T-helper 17 cell (primary cell): ENCODE results near the gene BRINP2. TPM values are rescaled to one million over a fixed set of nuclear protein-coding genes. Genes with fewer than 3 reads are reported as not detected.

ENCODE experiments used
- ATAC-seq: fragments of 150-1000 bp; cut with Tn5 transposase; 2 replicates; pipeline ENCODE4 v1.10.0; 2021; ENCODE audit warnings: mild to moderate bottlenecking, moderate library complexity
- DNase-seq, 3 donors: peaks; one replicate each; pipeline versions ENCODE4 v3.0.0 to v3.0.0-alpha.2; 2020 to 2021
- H3K9me3 ChIP-seq: one replicate; pipeline ENCODE4 v1.7.0; 2013; ENCODE audit warnings: low read length, mild to moderate bottlenecking; ENCODE audit not compliant: control insufficient read depth, poor library complexity, severe bottlenecking
- H3K27ac Mint-ChIP-seq: one replicate; pipeline ENCODE4 v1.8.0; 2022; ENCODE audit warnings: mild to moderate bottlenecking, moderate library complexity, mixed read lengths
- H3K27me3 Mint-ChIP-seq: one replicate; pipeline ENCODE4 v1.8.0; 2022; ENCODE audit warnings: mixed read lengths
- H3K36me3 Mint-ChIP-seq: one replicate; pipeline ENCODE4 v1.8.0; 2022; ENCODE audit warnings: low read depth, mixed read lengths
- H3K4me1 Mint-ChIP-seq: one replicate; pipeline ENCODE4 v1.8.0; 2022; ENCODE audit warnings: mild to moderate bottlenecking, mixed read lengths
- H3K4me3 Mint-ChIP-seq: one replicate; pipeline ENCODE4 v1.8.0; 2022; ENCODE audit warnings: mild to moderate bottlenecking, moderate library complexity, mixed read lengths
- total RNA-seq, 4 donors: library from RNA in 2 of 4; stranded (reverse) in 2 of 4; gene quantifications; one replicate each; pipeline ENCODE4 v1.2.3 and lab custom pipeline; 2022 to 2026

Gene BRINP2
- total RNA-seq, 2 donors from 2014 or later, result not detected

DNA sequence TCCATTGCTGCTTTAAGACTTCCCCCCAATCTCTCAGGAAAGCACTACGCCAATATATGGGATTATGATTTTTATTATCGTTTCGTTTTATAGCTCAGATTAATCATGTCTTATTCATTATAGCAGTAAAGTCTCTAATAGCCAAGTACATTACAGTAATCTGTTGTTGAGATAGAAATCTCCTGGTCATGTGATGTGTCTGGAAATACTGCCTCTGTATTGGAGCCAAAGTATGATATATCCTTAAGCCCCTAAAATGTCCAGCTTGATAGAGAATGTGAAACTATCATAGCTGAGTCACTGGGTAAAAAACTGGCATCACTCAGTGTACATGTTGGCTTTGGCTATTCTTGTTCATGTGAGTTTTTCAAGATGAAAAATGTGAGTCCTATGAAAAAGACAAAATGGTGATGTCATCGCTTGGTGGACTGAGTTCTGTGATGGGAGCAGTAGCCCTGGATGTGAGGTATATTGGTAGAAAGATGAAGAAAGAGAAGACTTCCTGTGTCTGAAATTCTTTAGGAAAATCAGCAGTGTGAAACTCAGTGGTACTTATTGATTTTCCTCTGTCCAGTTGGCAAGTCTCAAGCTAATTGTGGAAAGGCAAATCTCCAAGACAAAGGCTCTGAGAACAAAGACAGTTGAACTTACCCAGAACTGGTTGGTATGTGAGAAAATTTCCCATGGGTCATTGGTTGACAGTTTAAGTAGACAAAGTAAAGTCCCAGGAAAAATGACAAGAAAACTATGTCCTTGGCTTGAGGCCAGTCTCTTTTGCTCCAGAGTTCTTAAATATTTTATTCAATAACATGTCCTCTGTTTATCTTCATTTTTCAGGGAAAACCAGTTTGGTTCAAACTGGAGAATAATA lies 76.2 kb downstream of the BRINP2 start:
- Mint-ChIP-seq H3K36me3 (no peaks in the 10 kb centered on the region), H3K27me3 (no peaks in the 10 kb centered on the region), H3K27ac (no peak overlapping the region), H3K4me1 (no peaks in the 10 kb centered on the region), H3K4me3 (no peak overlapping the region)
- DNase-seq (no peak), ATAC-seq (no peak)
- H3K9me3 ChIP-seq, result no peaks in the 10 kb centered on the region

DNA sequence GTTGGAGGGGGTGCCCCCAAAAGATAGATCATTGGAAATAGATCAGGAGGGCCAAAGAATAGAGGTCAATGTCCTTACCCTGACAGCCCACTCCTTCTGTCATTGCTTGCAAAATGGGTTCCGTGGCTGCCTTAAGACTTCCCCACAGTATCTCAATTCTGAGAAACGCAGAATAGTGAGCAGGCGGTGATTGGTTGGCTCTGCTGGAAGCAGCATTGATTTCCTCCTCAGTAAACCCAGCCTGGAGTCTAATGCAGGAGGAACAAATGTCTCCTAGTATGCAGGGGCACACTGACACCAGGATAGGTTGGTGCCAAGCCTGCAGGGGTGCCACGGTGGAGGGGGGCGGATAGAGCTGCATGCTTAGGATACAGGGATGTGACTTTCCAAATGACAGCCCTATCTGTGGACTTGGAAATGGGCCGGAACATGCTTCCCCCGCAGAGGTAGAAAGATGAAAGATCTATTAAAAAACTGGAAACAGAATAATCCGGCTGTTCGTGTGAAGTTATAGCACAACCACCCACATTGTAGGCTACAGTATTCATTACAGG lies 76.9 kb downstream of the BRINP2 start:
- DNase-seq (no peak), ATAC-seq (no peak)
- no peaks in the 10 kb centered on the region for H3K27me3 Mint-ChIP-seq
- no peaks in the 10 kb centered on the region for H3K4me1 Mint-ChIP-seq
- H3K36me3 Mint-ChIP-seq, result no peaks in the 10 kb centered on the region
- H3K27ac Mint-ChIP-seq, result no peak overlapping the region
- no peak overlapping the region for H3K4me3 Mint-ChIP-seq
- no peaks in the 10 kb centered on the region for H3K9me3 ChIP-seq

DNA sequence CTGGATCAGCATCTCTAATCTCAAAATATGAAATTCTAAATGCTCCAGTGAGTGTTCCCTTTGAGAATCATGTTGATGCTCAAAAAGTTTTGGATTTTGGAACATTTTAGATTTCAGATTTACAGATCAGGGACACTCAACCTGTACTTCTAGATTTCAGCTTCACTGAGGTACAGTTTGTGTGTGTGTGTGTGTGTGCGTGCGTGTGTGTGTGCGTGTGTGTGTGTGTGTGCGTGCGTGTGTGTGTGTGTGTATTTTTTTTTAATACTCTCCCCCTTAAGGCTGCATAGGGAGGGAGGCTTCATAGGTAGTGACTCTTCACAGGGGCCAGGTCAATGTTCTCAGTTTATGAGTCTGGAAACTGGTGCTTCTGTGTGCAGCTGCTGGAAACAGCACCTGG lies 77.5 kb downstream of the BRINP2 start:
- no peaks in the 10 kb centered on the region for H3K36me3 Mint-ChIP-seq
- ATAC-seq, result no peak

DNA sequence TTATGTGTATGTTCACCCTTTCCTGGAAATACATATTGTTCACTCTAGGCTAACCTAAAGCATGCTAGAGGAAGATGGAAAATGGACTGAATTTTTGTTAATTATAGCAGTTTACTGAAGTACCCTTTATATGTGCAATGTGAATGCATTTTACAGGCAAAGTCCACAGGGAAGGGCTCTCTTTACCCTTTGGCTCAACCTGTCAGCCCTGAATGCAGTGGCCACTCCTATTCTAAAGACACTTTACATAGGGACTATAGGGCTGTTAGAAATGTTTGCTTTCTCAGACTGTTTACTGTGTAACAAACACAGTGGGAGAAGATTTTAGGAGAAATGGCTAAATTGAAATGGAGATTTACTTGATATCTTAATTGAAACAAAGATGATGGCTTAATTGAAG lies 78.5 kb downstream of the BRINP2 start:
- H3K36me3 Mint-ChIP-seq, result no peaks in the 10 kb centered on the region
- H3K27ac Mint-ChIP-seq, result no peak overlapping the region
- H3K4me3 Mint-ChIP-seq, result no peak overlapping the region
- H3K4me1 Mint-ChIP-seq, result no peaks in the 10 kb centered on the region
- ATAC-seq (no peak), DNase-seq (no peak)
- H3K27me3 Mint-ChIP-seq, result no peaks in the 10 kb centered on the region
- no peaks in the 10 kb centered on the region for H3K9me3 ChIP-seq

More for the DNA sequence above, 77.5 kb downstream of the BRINP2 start:
- H3K27ac Mint-ChIP-seq, result no peak overlapping the region
- no peaks in the 10 kb centered on the region for H3K4me1 Mint-ChIP-seq
- no peaks in the 10 kb centered on the region for H3K27me3 Mint-ChIP-seq
- DNase-seq, result no peak
- H3K4me3 Mint-ChIP-seq, result no peak overlapping the region
- H3K9me3 ChIP-seq, result no peaks in the 10 kb centered on the region

DNA sequence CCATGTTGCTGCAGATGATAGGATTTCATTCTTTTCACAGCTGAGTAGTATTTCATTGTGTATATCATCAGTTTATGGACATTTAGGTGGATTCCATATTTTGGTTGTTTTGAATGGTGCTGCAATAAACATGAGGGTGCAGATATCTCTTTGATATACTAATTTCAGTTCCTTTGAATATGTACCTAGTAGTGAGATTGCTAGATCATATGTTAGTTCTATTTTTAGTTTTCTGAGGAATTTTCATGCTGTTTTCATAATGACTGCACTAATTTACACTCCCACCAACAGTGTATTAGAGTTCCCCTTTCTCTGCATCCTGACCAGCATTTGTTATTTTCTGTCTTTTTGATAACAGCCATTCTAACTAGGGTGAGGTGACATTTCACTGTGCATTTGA lies 82.1 kb downstream of the BRINP2 start:
- no peak for DNase-seq
- H3K9me3 ChIP-seq, result no peaks in the 10 kb centered on the region
- no peak overlapping the region for H3K27ac Mint-ChIP-seq
- ATAC-seq, result no peak
- no peaks in the 10 kb centered on the region for H3K4me1 Mint-ChIP-seq
- H3K27me3 Mint-ChIP-seq, result no peaks in the 10 kb centered on the region
- H3K36me3 Mint-ChIP-seq, result no peaks in the 10 kb centered on the region
- no peak overlapping the region for H3K4me3 Mint-ChIP-seq

DNA sequence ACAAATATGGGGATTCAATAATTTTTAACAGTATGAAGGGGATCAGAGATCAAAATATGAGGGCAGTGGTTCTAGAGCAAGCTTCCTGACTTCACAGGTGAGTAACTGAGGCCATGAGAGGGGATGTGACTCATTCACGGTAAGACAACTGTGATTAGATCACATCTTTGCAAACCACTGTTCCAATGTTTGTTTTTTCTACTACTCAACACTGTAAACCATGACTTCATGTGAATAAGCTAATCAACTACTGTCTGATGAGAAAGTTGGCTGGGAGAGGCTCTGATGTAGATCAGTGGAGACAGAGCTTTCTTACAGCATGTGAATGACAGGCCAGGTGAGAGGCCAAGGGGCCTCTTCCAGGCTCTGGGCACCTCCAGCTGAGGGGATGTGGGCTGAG lies 84.7 kb downstream of the BRINP2 start:
- H3K9me3 ChIP-seq, result no peaks in the 10 kb centered on the region
- H3K4me3 Mint-ChIP-seq, result no peak overlapping the region
- ATAC-seq (no peak), DNase-seq (no peak)
- no peaks in the 10 kb centered on the region for H3K27me3 Mint-ChIP-seq
- H3K36me3 Mint-ChIP-seq, result no peaks in the 10 kb centered on the region
- H3K4me1 Mint-ChIP-seq, result no peaks in the 10 kb centered on the region
- H3K27ac Mint-ChIP-seq, result no peak overlapping the region

DNA sequence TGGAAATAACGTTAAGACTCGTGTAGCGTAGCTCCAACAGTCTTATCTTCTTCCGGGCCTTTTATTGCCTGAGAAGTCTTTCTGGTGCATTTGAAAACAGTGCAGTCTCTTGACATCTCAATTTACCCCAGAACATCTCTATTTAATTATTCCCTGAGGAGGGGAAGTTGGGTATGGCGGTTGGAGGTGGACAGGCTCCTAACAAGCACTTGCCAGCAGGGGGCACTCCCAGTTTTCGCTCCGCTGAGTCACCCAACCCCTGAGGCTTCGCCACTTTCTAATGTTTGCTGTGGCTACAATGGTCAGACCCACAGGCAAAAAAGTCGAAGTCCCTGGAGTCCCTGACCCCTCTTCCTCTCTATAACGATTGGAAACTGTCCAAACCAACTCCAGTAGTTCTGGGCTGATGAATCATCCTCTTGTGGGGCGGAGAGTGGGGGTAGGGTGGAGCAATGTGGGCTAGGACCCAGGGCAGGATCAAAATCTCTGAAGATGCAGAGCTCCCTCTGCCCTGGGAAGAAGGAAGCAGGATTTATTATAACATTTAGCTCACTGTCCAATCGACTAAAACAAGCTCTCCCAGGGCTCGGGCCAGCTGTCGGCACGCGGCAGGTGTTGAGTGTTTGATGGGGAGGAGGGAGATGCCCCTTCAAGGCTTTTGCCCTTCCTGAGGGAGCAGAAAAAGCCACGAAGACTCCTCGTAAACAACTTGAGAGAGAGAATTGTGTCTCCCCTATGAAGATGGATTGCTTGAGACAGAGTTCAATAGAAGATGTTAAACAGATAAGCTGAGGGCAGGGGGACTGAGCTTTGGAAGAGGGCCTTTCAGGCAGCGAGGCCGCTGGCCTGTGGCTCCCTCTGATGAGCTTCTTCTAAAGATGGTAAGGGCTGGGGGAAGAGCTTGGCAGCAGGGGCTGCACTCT lies 85.7 kb downstream of the BRINP2 start:
- H3K4me3 Mint-ChIP-seq, result no peak overlapping the region
- H3K27ac Mint-ChIP-seq, result no peak overlapping the region
- H3K27me3 Mint-ChIP-seq, result no peaks in the 10 kb centered on the region
- H3K4me1 Mint-ChIP-seq, result no peaks in the 10 kb centered on the region
- DNase-seq (no peak), ATAC-seq (no peak)
- no peaks in the 10 kb centered on the region for H3K9me3 ChIP-seq
- H3K36me3 Mint-ChIP-seq, result no peaks in the 10 kb centered on the region

DNA sequence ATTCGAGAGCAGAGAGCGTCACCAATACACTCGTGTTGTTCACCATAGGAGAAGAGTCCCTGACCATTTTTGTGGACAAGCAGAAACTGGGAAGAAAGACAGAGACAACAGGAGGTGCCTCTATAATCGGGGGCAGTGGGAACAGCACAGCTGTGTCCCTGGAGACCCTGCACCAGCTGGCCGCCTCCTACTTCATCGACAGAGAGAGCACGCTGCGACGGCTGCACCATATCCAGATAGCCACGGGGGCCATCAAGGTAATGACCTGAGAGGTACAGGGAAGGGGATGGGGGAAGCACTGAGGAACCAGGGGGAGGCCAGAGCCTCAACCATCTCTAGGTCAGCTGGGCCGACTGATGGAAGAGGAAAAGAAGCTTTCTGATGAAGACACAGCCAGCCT lies 86.4 kb downstream of the BRINP2 start:
- Mint-ChIP-seq H3K4me1 (no peaks in the 10 kb centered on the region), H3K27ac (no peak overlapping the region), H3K4me3 (no peak overlapping the region), H3K27me3 (no peaks in the 10 kb centered on the region), H3K36me3 (no peaks in the 10 kb centered on the region)
- ATAC-seq (no peak), DNase-seq (no peak)
- no peaks in the 10 kb centered on the region for H3K9me3 ChIP-seq

DNA sequence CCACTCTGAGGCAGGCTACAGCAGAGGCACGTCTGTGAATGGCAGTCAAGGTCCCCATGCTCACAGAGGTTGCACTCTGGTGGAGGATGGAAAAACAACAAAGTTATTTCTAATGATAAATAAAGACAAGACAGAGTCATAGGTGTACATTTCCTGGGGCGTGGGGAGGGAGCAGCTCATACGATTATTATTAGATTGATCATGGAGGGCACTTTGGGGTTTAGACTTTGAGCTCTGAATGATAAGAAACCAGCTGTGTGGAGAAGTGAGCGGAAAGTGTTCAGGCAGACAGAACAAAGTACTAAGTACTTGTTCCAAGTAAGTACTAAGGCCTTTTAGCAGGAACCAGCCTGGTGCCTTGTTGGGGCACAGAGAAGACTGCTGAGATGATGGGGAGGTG lies 86.8 kb downstream of the BRINP2 start:
- H3K36me3 Mint-ChIP-seq, result no peaks in the 10 kb centered on the region

DNA sequence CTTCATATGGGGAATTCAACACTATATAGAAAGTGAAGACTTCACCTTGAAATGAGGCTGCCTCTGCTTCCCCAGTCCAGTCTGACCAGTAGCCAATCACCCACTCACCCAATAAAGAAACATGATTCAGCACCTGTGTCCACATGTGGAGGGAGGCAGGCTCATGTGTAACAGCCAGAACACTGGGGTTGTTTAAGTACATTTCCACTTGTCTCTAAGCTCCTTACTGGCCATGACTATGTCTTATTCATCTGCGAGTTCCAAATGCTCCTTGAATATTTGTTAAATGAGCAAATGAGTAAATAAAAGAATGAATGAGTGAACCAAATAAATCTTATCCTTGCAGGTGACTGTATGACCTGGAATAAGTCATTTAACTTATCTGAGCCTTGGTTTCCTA lies 100.1 kb downstream of the BRINP2 start:
- Mint-ChIP-seq H3K27ac (no peak overlapping the region), H3K4me1 (no peaks in the 10 kb centered on the region), H3K36me3 (no peaks in the 10 kb centered on the region), H3K4me3 (no peak overlapping the region), H3K27me3 (no peaks in the 10 kb centered on the region)
- no peaks in the 10 kb centered on the region for H3K9me3 ChIP-seq
- no peak for ATAC-seq
- DNase-seq, result no peak

More for the DNA sequence above, 86.8 kb downstream of the BRINP2 start:
- H3K27me3 Mint-ChIP-seq, result no peaks in the 10 kb centered on the region
- no peaks in the 10 kb centered on the region for H3K9me3 ChIP-seq
- H3K4me3 Mint-ChIP-seq, result no peak overlapping the region
- H3K27ac Mint-ChIP-seq, result no peak overlapping the region
- DNase-seq, result no peak
- no peaks in the 10 kb centered on the region for H3K4me1 Mint-ChIP-seq
- ATAC-seq, result no peak

DNA sequence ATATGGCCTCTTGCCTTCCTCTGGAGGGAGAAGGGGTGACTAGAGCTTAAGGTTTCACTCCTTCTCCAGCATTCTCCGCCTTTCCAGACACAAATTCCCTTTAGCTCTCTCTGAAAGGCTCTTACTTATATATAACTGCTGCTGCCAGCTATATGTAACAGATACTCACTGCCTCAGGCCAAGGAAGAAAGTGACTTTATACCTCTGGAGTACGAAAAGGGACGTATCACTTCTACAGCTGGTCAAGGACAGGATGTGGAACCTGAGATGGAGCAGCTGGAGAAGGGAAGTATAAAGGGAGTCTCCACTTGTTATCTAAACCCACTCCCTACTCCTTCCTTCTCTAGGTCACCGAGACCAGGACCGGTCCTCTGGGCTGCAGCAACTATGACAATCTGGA lies 102.4 kb downstream of the BRINP2 start:
- no peak overlapping the region for H3K4me3 Mint-ChIP-seq
- H3K9me3 ChIP-seq, result no peaks in the 10 kb centered on the region
- no peak overlapping the region for H3K27ac Mint-ChIP-seq
- H3K36me3 Mint-ChIP-seq, result no peaks in the 10 kb centered on the region
- H3K4me1 Mint-ChIP-seq, result no peaks in the 10 kb centered on the region
- ATAC-seq (no peak), DNase-seq (no peak)
- H3K27me3 Mint-ChIP-seq, result no peaks in the 10 kb centered on the region

DNA sequence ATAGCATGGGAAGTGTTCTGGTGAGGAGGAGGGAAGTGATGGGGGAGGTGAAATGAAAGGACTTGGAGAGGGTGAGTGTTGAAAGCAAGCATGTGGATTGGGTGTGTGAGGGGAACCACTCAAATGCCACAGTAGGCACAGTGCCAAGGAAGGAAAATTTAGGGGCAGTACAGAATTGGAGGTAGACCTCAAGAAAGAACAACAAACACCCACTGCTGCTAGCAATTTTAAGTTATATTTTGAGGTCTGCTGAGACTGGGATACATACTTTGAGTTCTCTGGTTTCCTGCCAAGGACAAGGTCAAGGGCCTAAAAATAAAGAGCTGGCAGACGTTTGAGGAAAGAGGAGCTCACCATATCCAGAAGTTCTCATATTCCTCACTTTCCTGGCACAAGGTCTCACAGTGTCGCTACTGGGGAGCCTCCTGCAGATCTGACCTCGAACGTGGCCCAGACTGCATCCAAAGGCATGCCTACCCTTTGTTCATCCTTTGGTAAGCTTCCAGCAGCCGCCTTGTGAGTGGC lies 104.0 kb downstream of the BRINP2 start:
- DNase-seq (no peak), ATAC-seq (no peak)
- no peaks in the 10 kb centered on the region for H3K36me3 Mint-ChIP-seq
- H3K27ac Mint-ChIP-seq, result no peak overlapping the region
- no peaks in the 10 kb centered on the region for H3K27me3 Mint-ChIP-seq
- H3K9me3 ChIP-seq, result no peaks in the 10 kb centered on the region
- H3K4me1 Mint-ChIP-seq, result no peaks in the 10 kb centered on the region
- H3K4me3 Mint-ChIP-seq, result no peak overlapping the region

DNA sequence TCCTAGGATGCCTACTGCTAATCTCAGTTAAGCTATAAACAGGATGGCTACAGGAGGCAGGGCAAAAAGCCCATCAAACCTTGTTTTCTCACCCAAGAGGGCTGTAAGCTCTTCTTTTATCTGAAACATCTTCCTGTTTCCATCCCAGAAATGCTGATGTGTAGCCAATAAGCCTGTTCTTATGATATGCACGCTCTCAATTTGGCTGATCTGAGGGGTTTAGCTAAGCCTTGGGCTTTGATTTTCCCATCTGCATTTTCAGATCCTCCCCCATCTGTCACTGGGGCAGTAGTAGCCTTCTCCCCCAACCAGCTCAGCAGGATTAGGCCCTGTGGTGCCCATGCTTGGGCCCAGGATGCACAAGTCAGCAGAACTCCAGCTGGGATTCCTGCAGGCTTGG lies 105.0 kb downstream of the BRINP2 start:
- DNase-seq, result no peak
- Mint-ChIP-seq H3K36me3 (no peaks in the 10 kb centered on the region), H3K4me1 (no peaks in the 10 kb centered on the region), H3K4me3 (no peak overlapping the region), H3K27ac (no peak overlapping the region), H3K27me3 (no peaks in the 10 kb centered on the region)
- no peaks in the 10 kb centered on the region for H3K9me3 ChIP-seq
- ATAC-seq, result no peak
